SK-N-SH (cell line): ENCODE measurements around the gene CDHR2.

Source experiments
- EZH2phosphoT487 ChIP-seq: fragments of 200-600 bp; sonication (generic); IDR thresholded peaks from 2 replicates; pipeline ENCODE4 v1.6.1; 2017; ENCODE audit warnings: low read depth, mixed run types, mild to moderate bottlenecking, antibody characterized with exemption, moderate library complexity, borderline replicate concordance
- JUND ChIP-seq: IDR thresholded peaks from 2 replicates; pipeline ENCODE4 v1.4.0; 2012
- NRF1 ChIP-seq: IDR thresholded peaks from 2 replicates; pipeline ENCODE4 v1.6.1; 2012; ENCODE audit warnings: low read depth, mild to moderate bottlenecking, low read length
- POLR2AphosphoS5 ChIP-seq: IDR thresholded peaks from 2 replicates; pipeline ENCODE4 v1.6.1; 2012; ENCODE audit warnings: low read depth, low read length
- REST ChIP-seq: IDR thresholded peaks from 2 replicates; pipeline ENCODE4 v1.6.1; 2012; ENCODE audit warnings: mild to moderate bottlenecking, low read depth, low read length, moderate library complexity
- TAF1 ChIP-seq: IDR thresholded peaks from 2 replicates; pipeline ENCODE4 v1.6.1; 2012; ENCODE audit warnings: low read depth, mild to moderate bottlenecking, low read length, moderate library complexity, borderline replicate concordance
- TF ChIP-seq, protein P1 (sequence below): IDR thresholded peaks from 2 replicates; pipeline ENCODE4 v1.4.0; 2012; ENCODE audit warnings: low read depth, borderline replicate concordance
- TF ChIP-seq, protein P2 (sequence below): fragments of 200-600 bp; sonication (generic); IDR thresholded peaks from 2 replicates; pipeline ENCODE4 v1.6.1; 2017; ENCODE audit warnings: antibody characterized with exemption, mild to moderate bottlenecking, moderate library complexity

DNA sequence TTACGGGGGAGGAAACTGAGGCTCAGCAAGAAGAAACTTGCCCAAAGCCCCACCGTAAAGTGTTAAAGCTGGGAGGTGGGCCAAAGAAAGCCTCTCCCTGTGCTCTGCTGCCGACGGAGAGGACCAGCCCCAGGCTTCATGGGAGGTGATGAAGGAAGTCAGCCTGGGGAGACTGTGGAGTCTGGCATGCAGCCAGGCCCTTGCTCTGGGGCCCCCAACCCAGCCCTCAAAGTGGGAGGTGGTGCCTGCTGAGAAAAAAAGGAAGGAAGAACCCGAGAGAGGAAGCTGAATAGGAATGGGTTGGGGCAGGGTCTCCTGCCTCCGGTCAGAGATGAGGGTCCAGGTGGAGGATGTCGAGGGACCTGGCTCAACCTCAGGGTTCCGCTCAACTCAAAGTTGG is 15.8 kb upstream of the CDHR2 start:
- TF ChIP-seq, protein P1, sequence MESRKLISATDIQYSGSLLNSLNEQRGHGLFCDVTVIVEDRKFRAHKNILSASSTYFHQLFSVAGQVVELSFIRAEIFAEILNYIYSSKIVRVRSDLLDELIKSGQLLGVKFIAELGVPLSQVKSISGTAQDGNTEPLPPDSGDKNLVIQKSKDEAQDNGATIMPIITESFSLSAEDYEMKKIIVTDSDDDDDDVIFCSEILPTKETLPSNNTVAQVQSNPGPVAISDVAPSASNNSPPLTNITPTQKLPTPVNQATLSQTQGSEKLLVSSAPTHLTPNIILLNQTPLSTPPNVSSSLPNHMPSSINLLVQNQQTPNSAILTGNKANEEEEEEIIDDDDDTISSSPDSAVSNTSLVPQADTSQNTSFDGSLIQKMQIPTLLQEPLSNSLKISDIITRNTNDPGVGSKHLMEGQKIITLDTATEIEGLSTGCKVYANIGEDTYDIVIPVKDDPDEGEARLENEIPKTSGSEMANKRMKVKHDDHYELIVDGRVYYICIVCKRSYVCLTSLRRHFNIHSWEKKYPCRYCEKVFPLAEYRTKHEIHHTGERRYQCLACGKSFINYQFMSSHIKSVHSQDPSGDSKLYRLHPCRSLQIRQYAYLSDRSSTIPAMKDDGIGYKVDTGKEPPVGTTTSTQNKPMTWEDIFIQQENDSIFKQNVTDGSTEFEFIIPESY: no peak
- TF ChIP-seq EZH2phosphoT487 (no peak), JUND (no peak), NRF1 (no peak), REST (no peak), POLR2AphosphoS5 (no peak), TAF1 (no peak)
- TF ChIP-seq, protein P2, sequence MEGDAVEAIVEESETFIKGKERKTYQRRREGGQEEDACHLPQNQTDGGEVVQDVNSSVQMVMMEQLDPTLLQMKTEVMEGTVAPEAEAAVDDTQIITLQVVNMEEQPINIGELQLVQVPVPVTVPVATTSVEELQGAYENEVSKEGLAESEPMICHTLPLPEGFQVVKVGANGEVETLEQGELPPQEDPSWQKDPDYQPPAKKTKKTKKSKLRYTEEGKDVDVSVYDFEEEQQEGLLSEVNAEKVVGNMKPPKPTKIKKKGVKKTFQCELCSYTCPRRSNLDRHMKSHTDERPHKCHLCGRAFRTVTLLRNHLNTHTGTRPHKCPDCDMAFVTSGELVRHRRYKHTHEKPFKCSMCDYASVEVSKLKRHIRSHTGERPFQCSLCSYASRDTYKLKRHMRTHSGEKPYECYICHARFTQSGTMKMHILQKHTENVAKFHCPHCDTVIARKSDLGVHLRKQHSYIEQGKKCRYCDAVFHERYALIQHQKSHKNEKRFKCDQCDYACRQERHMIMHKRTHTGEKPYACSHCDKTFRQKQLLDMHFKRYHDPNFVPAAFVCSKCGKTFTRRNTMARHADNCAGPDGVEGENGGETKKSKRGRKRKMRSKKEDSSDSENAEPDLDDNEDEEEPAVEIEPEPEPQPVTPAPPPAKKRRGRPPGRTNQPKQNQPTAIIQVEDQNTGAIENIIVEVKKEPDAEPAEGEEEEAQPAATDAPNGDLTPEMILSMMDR: no peak
